MM.1S (cell line): ENCODE measurements around the gene C14orf132.

Experiments used
- DNase-seq: peaks from one replicate; pipeline ENCODE4 v3.0.0-alpha.2; 2015
- H2AFZ ChIP-seq: fragments of 300-600 bp; sonication (generic); 2 replicates; pipeline ENCODE4 v1.6.0; 2016; ENCODE audit warnings: antibody characterized with exemption, low read length
- H3F3A ChIP-seq: fragments of 300-600 bp; sonication (generic); 2 replicates; pipeline ENCODE4 v1.6.1; 2016; ENCODE audit warnings: mild to moderate bottlenecking, antibody characterized with exemption, low read length, moderate library complexity, mixed read lengths; ENCODE audit not compliant: insufficient read depth
- H3K27ac ChIP-seq: fragments of 300-600 bp; sonication (generic); 2 replicates; pipeline ENCODE4 v1.5.1; 2016; ENCODE audit warnings: mild to moderate bottlenecking, low read length
- H3K27me3 ChIP-seq: fragments of 300-600 bp; sonication (generic); replicated peaks from 2 replicates; pipeline ENCODE4 v1.6.0; 2016; ENCODE audit warnings: low read length; ENCODE audit not compliant: insufficient read depth
- H3K36me3 ChIP-seq: fragments of 300-600 bp; sonication (generic); replicated peaks from 2 replicates; pipeline ENCODE4 v1.6.1; 2016; ENCODE audit warnings: mild to moderate bottlenecking, low read length, mixed read lengths; ENCODE audit not compliant: insufficient read depth
- H3K4me1 ChIP-seq: fragments of 300-600 bp; sonication (generic); 2 replicates; pipeline ENCODE4 v1.6.1; 2016; ENCODE audit warnings: low read length, mixed read lengths
- H3K4me2 ChIP-seq: fragments of 300-600 bp; sonication (generic); 2 replicates; pipeline ENCODE4 v1.6.0; 2016; ENCODE audit warnings: low read depth, low read length
- H3K4me3 ChIP-seq: fragments of 300-600 bp; sonication (generic); 2 replicates; pipeline ENCODE4 v1.5.1; 2016; ENCODE audit warnings: low read length, mixed read lengths
- H3K79me2 ChIP-seq: fragments of 300-600 bp; sonication (generic); 2 replicates; pipeline ENCODE4 v1.6.1; 2016; ENCODE audit warnings: mixed run types, low read length, mixed read lengths
- H3K9ac ChIP-seq: fragments of 300-600 bp; sonication (generic); 2 replicates; pipeline ENCODE4 v1.6.1; 2016; ENCODE audit warnings: low read length, mixed read lengths
- H3K9me2 ChIP-seq: fragments of 300-600 bp; sonication (generic); replicated peaks from 2 replicates; pipeline ENCODE4 v1.6.1; 2016; ENCODE audit warnings: mild to moderate bottlenecking, low read length, mixed read lengths; ENCODE audit not compliant: insufficient read depth
- H3K9me3 ChIP-seq: fragments of 300-600 bp; sonication (generic); replicated peaks from 2 replicates; pipeline ENCODE4 v1.6.1; 2016; ENCODE audit warnings: mild to moderate bottlenecking, low read length, mixed read lengths; ENCODE audit not compliant: insufficient read depth
- H4K20me1 ChIP-seq: fragments of 300-600 bp; sonication (generic); 2 replicates; pipeline ENCODE4 v1.6.1; 2016; ENCODE audit warnings: mild to moderate bottlenecking, low read length, moderate library complexity, mixed read lengths; ENCODE audit not compliant: insufficient read depth
- CTCF ChIP-seq: fragments of 300-600 bp; sonication (generic); IDR thresholded peaks from 2 replicates; pipeline ENCODE4 v1.5.1; 2016; ENCODE audit warnings: antibody characterized with exemption, low read length, mixed read lengths
- EZH2 ChIP-seq: fragments of 300-600 bp; sonication (generic); optimal IDR thresholded peaks from 2 replicates; pipeline ENCODE3; 2017; ENCODE audit warnings: low read depth, mild to moderate bottlenecking, antibody characterized with exemption, low read length, mixed read lengths
- EZH2phosphoT487 ChIP-seq: fragments of 300-600 bp; sonication (generic); IDR thresholded peaks from 2 replicates; pipeline ENCODE4 v1.6.1; 2018; ENCODE audit warnings: antibody characterized with exemption, low read length

Gene C14orf132

DNA sequence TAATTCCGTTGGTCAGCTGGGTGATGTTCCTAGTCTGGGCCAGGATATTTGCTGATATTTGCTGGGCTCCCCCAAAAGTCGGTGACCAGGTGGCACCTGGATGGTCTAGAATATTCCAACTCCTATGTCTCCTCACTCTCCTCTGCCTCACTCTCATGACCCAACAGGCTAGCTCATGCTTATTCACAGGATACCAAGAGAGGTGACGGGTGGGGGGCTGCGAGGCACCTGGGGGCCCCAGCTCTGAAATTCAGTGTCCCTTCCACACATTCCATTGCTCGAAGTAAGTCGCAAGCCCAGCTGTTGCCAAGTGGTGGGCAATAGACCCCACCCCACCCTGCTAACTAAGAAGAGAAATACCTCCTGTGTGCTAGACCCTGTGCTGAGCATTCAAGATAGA is 67.7 kb downstream of the C14orf132 start:
- TF ChIP-seq EZH2 (no peak), CTCF (no peak), EZH2phosphoT487 (no peak)
- no peak overlapping the region for H2AFZ ChIP-seq
- H3K9me2 ChIP-seq: no peaks in the 10 kb centered on the region
- DNase-seq: no peak
- no peak overlapping the region for H3K4me2 ChIP-seq
- H3K27me3 ChIP-seq: no peaks in the 10 kb centered on the region
- no peak overlapping the region for H3K27ac ChIP-seq
- peaks cover 5% of the 10 kb centered on the region for H3K4me1 ChIP-seq
- H3K36me3 ChIP-seq: no peaks in the 10 kb centered on the region
- H3K79me2 ChIP-seq: no peaks in the 10 kb centered on the region
- H4K20me1 ChIP-seq: no peaks in the 10 kb centered on the region
- H3K9ac ChIP-seq: no peak overlapping the region
- H3K9me3 ChIP-seq: no peaks in the 10 kb centered on the region
- H3K4me3 ChIP-seq: no peak overlapping the region
- H3F3A ChIP-seq: no peaks in the 10 kb centered on the region

DNA sequence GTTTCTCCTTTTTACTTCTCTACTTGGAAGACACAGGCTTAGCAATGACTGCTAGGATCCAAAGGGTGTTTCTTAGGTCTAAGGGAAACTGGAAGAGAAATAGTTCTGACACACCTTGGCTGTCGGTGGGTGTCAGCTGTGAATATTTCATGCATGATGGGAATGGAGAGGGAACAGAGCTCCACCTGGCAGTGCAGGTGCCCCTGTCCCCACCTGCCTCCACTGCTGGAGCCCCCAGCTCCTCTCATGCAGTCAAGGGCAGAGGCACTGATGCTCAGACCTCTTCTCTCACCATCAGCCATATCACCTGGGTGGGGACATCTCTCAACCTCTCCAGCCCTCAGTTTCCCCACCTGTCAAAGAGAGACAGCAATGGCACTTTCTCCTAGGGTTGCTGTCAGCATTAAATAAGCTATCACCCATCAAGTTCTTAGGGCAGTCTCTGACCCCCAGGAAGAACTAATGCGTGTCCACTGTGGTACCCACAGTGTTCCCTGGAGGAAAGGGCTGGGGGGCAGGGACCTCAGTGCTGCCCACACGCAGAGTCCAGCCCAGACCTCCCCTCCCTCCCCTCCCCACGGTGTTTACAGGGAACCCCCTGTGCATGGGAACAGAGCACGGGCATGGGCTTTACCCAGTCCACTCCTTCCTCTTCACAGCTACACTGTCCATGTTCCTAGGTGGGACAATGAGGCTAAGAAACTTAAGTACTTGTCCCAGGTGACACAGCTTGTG is 69.1 kb downstream of the C14orf132 start:
- no peak overlapping the region for H3K27ac ChIP-seq
- H3K9me2 ChIP-seq: no peaks in the 10 kb centered on the region
- H3F3A ChIP-seq: no peaks in the 10 kb centered on the region
- H4K20me1 ChIP-seq: no peaks in the 10 kb centered on the region
- H3K4me1 ChIP-seq: peaks cover 5% of the 10 kb centered on the region
- no peak for DNase-seq
- no peaks in the 10 kb centered on the region for H3K27me3 ChIP-seq
- H3K9ac ChIP-seq: no peak overlapping the region
- H3K4me3 ChIP-seq: no peak overlapping the region
- H2AFZ ChIP-seq: no peak overlapping the region
- no peaks in the 10 kb centered on the region for H3K9me3 ChIP-seq
- H3K79me2 ChIP-seq: no peaks in the 10 kb centered on the region
- no peaks in the 10 kb centered on the region for H3K36me3 ChIP-seq
- TF ChIP-seq CTCF: no peak
- TF ChIP-seq EZH2: no peak
- no peak for TF ChIP-seq EZH2phosphoT487
- H3K4me2 ChIP-seq: no peak overlapping the region

- H3K9ac ChIP-seq: no peak overlapping the region
- H3K27ac ChIP-seq: no peak overlapping the region
Measured at GRCh38 chr14:96108911-96109310, 69.7 kb downstream of the C14orf132 start.

More at GRCh38 chr14:96108911-96109310, 69.7 kb downstream of the C14orf132 start:
- Histone ChIP-seq H3K9me3 (no peaks in the 10 kb centered on the region), H3K4me1 (peaks cover 3% of the 10 kb centered on the region), H4K20me1 (no peaks in the 10 kb centered on the region), H3K9me2 (no peaks in the 10 kb centered on the region), H3K36me3 (no peaks in the 10 kb centered on the region), H3K27me3 (no peaks in the 10 kb centered on the region), H3F3A (no peaks in the 10 kb centered on the region), H2AFZ (no peak overlapping the region), H3K4me3 (no peak overlapping the region), H3K4me2 (no peak overlapping the region), H3K79me2 (no peaks in the 10 kb centered on the region)
- DNase-seq: no peak
- TF ChIP-seq EZH2: no peak
- no peak for TF ChIP-seq EZH2phosphoT487
- TF ChIP-seq CTCF: no peak
